Skin epidermis (tissue), 12 donors: ENCODE measurements around the gene HMGN4.
"Not testable (repeated sequence)": the region's sequence is repeated elsewhere in the genome, so short reads cannot be mapped to it uniquely, and the experiment has no call there.

Source experiments
- H3K27ac ChIP-seq, 21 experiments: fragments of 200-600 bp; sonication (generic) in 11 of 21; one replicate each; pipeline ENCODE4 v1.5.0; 2020; ENCODE audit warnings: mild to moderate bottlenecking in 3 of 21, inconsistent platforms in 2 of 21, moderate library complexity in 2 of 21
- H3K4me3 ChIP-seq, 7 experiments: fragments of 200-600 bp; sonication (generic) in 2 of 7; one replicate each; pipeline ENCODE4 v1.5.0; 2020; ENCODE audit warnings: inconsistent platforms in 2 of 7, mild to moderate bottlenecking in 2 of 7, moderate library complexity in 1 of 7

Gene HMGN4

DNA sequence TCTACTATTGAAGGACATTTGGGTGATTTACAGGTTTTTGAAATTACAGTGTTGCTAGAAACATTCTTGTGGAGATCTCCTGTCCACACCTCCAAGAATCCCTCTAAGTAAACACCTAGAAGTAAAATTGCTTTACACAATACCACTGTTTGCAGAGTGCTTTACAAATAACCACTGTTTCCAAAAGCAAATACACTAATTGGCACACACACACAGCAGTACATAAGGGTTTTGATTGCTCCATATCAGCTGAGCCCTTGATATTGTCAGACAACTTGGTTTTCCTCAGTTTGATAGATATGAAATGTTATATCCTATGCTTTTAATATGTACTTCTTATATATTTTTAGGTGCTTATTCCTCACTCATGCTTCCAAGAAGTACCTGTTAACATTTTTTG lies 6.3 kb downstream of the HMGN4 start:
- Histone ChIP-seq H3K27ac (no peak overlapping the region), H3K4me3 (no peak overlapping the region)

DNA sequence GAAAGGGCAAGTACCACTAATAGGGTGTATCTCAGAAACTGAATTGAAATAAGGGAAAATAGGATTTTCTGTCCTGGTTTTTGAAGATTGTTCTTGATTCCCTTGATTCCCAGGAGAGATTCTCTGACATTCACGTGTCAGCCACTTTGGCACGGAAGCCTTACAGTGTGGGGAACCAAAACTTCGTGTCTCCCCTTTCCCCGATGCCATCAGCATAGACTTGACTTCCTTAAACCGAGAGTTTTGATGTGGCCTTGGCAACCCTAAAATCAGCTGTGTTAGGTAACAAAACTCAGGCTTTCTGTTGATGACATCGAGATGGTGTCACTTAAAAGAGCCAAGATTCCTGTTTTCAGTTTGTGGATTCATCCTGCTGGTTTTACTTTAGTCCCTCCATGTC lies 7.5 kb downstream of the HMGN4 start:
- Histone ChIP-seq H3K27ac (no peak overlapping the region), H3K4me3 (no peak overlapping the region)

GRCh38 chr6:26547363-26547762 lies 9.2 kb downstream of the HMGN4 start:
- not testable (repeated sequence) for H3K27ac ChIP-seq

GRCh38 chr6:26550250-26550993 lies 12.3 kb downstream of the HMGN4 start:
- Histone ChIP-seq H3K4me3 (peak overlapping the region; percentile 28 to 58 (median 44)), H3K27ac (peak overlapping the region in 9 of 21 experiments; percentile 14 to 76 (median 35))

More at GRCh38 chr6:26547363-26547762, 9.2 kb downstream of the HMGN4 start:
- H3K4me3 ChIP-seq = not testable (repeated sequence)

GRCh38 chr6:26552205-26552604 lies 14.0 kb downstream of the HMGN4 start:
- no peak overlapping the region for H3K4me3 ChIP-seq
- no peak overlapping the region for H3K27ac ChIP-seq

DNA sequence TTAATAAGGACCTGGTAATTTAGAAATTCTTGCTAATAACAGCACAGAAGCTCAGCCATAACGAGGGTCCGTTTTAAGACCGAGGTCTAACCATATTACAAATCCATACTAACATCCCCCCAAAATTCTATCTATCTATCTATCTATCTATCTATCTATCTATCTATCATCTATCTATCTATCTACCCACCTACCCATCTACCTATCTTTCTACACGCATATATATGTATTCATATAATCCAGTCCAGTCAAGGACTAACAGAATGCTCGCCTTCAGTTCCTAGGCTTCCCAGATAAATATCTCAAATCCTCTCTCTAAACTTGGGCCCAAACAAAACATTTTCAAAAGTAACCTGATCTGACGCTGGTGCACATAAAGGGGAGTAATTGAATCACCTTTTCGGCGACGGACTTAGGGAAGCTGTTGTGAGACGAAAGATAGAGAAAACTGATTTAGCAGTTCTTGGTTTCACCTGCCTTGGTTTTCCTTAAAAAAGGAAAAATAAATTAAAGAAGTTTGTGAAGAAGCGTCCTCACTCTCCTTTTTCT lies 14.5 kb downstream of the HMGN4 start:
- Histone ChIP-seq H3K27ac (peak overlapping the region in 1 of 21 experiments; percentile 25), H3K4me3 (peak overlapping the region in 6 of 7 experiments; percentile 15 to 46 (median 34))

DNA sequence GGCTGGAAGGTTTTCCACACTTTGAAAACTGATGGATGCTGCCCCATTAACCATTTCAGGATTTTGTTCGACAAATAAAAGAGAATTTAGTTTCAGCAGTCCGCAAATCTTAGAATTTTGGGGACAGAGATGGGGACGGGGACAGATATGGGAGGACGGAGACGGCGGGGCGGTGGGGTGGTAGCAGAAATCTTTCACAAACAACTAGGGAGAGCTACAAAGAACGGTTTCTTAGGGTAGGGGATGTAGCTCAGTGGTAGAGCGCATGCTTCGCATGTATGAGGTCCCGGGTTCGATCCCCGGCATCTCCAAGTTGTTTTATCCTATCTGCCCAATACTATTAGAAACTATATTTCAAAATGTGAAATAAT lies 15.1 kb downstream of the HMGN4 start:
- peak overlapping the region in 4 of 21 experiments; percentile 15 to 25 (median 21) for H3K27ac ChIP-seq
- H3K4me3 ChIP-seq = peak overlapping the region; percentile 15 to 46 (median 34)

DNA sequence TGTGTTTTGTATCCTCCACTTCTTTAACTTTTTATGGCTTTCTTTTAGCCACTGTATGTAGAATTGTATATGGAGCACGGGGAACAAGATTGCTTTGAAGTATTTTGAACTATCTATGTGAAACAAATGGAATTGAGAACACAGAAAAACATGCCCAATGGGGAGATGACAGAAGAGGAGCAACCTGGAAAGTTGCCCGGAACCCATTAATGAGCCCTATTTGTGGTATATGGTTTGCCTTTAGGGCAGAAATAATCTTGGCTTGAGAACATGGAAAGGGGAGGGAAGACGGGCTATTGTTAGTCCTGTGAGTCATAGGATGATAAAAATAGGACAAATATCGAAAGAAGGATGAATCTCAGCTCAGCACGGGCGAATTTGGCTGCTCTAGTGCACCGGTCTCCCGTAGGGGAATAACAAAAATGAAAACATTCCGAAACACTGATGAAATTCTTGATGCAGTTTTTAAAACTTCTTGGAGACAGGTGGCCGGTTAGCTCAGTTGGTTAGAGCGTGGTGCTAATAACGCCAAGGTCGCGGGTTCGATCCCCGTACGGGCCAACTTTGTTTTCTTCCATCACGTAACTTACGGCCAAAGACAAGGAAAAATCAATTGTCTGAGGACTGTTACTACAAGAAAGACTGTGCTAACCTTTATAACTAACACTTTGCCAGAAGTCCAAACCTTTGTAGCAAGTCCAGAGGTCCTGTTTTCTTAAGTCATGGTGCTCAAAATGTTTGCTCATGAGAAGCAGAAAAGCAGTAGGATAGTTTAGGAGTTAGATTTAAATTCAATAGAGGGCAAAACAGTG lies 15.7 kb downstream of the HMGN4 start:
- peak overlapping the region; percentile 15 to 46 (median 34) for H3K4me3 ChIP-seq
- peak overlapping the region in 5 of 21 experiments; percentile 8 to 57 (median 19) for H3K27ac ChIP-seq

DNA sequence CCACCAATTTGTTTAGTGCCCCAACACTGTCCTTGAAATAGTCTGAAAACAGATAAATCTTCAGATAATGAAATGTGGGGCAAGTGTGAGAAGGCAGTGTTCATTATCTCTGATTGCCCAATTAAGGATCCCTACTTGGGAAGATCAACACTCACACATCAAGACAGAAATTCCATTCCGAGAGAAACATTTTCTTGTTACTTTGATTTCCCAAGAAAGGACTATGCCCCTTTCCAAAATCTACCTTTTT lies 16.2 kb downstream of the HMGN4 start:
- Histone ChIP-seq H3K4me3 (peak overlapping the region; percentile 2 to 46 (median 34)), H3K27ac (peak overlapping the region in 4 of 21 experiments; percentile 1 to 61 (median 12))

DNA sequence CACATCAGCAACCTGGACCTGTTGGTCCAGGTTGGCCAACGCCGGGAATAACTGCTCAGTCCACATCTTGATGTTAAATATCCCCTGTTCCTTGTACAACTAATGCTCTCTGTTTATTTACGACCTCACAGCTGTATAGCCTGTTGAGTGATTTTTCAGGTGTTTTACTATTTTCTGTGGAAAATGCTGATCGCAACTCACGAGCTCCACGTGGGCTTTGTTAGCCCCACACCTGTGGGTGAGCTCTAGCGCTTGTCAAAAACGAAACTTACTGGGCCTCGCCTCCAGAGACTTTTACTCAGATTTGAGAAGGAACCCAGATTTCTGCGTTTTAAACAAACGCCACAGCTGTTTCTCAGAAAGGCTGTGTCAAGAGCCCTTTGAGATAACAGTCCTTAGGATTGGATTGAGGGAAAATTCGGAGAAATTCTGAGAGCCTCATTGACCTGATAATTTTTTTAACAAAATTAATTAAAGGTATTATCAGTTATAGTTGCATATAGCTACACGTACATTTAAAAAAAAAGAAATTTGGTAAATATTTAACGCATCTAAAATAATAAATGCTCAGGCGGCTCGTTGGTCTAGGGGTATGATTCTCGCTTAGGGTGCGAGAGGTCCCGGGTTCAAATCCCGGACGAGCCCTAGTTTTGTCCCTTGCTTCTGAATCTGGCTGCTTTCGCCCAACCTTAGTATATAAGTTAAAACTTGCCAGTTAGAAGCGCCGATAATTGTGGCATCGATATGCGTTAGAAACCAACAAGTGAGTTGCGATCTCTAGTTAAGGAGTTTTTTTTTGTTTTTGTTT lies 16.7 kb downstream of the HMGN4 start:
- Histone ChIP-seq H3K27ac (peak overlapping the region in 4 of 21 experiments; percentile 1 to 61 (median 8)), H3K4me3 (peak overlapping the region in 6 of 7 experiments; percentile 2 to 46 (median 24))

DNA sequence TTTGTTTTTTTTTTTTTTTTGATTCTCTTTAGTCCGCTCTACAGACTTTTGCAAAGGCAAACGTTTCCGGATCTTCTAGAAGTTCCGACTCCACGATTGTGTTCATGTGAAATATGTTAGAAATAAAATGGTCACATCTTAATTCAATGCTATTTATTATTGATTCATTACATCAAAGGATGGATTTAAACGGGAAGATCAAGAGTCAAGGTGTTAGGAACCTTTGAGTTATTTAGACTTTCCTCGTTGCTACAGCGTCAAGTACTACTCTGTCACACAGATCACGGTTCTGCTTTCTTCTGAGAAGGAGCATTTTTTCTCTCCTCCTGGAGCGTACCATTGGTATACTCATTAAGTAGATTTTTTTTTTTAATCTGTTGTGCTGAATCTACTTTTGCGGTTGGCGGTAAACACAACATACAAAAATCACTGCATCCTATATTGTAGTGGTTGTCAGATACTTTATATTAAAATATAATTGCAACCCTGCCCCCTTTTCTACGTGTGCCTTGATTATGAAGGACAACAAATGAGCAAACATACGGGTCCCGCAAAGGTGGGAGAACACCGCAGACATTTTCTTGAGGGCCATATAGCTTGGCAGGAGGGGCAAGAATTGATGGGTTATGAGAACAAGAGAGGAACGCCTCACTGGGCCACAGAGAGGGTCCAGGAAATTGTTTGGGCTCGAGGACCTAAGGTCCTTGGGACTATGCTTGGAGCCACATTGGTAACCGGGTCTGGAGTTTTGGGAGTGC lies 17.5 kb downstream of the HMGN4 start:
- H3K4me3 ChIP-seq = peak overlapping the region in 1 of 7 experiments; percentile 2
- H3K27ac ChIP-seq = no peak overlapping the region

- Histone ChIP-seq H3K27ac (no peak overlapping the region), H3K4me3 (no peak overlapping the region)
Observed at GRCh38 chr6:26556263-26557070, 18.3 kb downstream of the HMGN4 start.

- no peak overlapping the region for H3K27ac ChIP-seq
- no peak overlapping the region for H3K4me3 ChIP-seq
Observed at GRCh38 chr6:26561533-26562466, 23.6 kb downstream of the HMGN4 start.

DNA sequence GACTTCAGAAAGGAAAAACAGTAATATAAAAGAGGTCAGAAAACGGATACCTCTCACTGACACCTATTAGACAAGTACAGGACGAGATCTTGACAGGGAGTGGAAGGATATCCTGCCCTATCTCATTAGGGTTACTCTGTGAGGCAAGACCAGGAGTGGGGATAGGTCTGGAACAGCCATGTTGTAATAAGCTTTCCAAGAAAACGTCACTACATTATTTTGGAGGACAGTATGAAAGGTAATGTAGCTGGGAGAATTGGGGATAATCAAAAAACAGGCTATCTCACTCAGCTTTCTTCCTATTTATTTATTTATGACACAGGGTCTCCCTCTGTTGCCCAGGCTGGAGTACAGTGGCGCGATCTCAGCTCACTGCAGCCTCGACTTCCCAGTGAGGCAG lies 25.3 kb downstream of the HMGN4 start:
- Histone ChIP-seq H3K4me3 (no peak overlapping the region), H3K27ac (no peak overlapping the region)

DNA sequence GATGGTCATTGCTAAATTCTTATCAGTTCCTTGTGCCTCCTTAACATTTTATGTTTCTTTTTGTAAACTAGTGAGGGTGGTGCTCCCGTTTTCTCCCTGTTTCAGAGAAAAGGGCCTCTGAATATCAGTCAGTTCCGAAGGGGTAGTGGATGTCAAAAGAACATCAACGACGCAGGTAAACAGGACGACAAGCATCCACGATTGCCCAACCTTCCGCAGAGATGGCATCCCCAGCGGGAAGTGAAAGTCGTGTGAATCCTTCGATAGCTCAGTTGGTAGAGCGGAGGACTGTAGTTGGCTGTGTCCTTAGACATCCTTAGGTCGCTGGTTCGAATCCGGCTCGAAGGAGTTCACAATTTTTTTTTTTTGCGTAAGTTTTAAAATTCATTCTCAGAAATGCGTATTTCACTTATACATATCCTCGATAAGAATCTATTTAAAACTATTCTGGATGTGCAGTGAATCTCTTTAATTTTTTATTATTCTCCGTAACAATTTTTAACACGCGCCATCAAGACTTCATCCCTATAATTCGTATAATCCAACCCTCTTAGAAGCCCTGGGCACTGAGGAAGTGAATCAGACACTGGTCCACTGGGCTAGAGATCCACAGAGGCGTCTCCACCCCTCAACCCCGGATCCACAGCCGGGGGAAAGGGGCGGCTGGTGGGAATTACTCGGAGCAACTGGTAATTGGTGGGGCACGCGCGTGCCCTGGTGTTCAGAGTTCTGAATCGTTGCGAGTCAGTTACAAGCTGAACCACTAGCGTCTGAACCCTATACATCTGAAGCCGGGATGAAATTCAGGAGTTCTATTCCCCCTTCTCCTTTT lies 30.7 kb downstream of the HMGN4 start:
- H3K27ac ChIP-seq = peak overlapping the region in 10 of 21 experiments; percentile 5 to 79 (median 24)

DNA sequence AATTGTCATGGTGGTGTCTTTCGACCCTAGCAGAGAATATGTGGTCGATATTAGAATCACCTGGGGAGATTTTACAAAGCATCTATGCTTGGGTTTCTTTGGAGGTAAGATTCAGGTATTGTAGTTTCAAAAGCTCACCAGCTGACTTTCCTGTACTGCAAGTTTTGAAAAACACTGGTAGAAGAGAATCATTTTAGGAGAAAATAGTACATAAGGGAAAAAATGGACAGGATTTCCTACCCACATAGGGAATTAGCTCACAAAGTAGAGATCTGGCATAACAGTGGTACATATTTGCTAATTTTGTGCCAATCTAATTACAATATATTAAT lies 31.2 kb downstream of the HMGN4 start:
- H3K4me3 ChIP-seq = peak overlapping the region in 3 of 7 experiments; percentile 38 to 56 (median 56)
- H3K27ac ChIP-seq = peak overlapping the region in 1 of 21 experiments; percentile 13

More for the DNA sequence above, 30.7 kb downstream of the HMGN4 start:
- peak overlapping the region; percentile 35 to 56 (median 48) for H3K4me3 ChIP-seq
